Adipose tissue (tissue), 3 donors: Measurements from ENCODE around the gene C19orf38. TPM values are rescaled to one million over a fixed set of nuclear protein-coding genes. Genes with fewer than 3 reads are reported as not detected.
"Not testable (repeated sequence)": the region's sequence is repeated elsewhere in the genome, so short reads cannot be mapped to it uniquely, and the experiment has no call there.

Experiments
- H3K27ac ChIP-seq: one replicate; pipeline ENCODE4 v1.5.1; 2013; ENCODE audit warnings: low read depth, low read length
- WGBS, 3 donors: extraction: QIAGEN DNeasy Blood & Tissue Kit; methylation state at CpG; one replicate each; pipeline ENCODE4 v1.1.7; 2013; 5-methylcytosine and 5-hydroxymethylcytosine counted together
- polyA plus RNA-seq, 3 donors: library from polyadenylated mRNA; stranded (reverse); fragments of 200-250 nt; gene quantifications; one replicate each; pipeline ENCODE4 v1.2.3, GENCODE V29; 2013
- donor health status: healthy with polysubstance abuse.
- donor health status: Bipolar disorder and iron deficiency.
- donor health status: healthy.

C19orf38 gene
- polyA plus RNA-seq, 3 donors, result 1.4 to 6.6 (median 6.4) TPM

GRCh38 chr19:10868872-10869547 is 20.8 kb downstream of the C19orf38 start:
- WGBS, 3 donors, result 92 to 94% (median 93%) methylated on average over 10 of the region's 10 CpGs
- no peak overlapping the region for H3K27ac ChIP-seq

GRCh38 chr19:10869872-10870311 is 21.7 kb downstream of the C19orf38 start:
- WGBS, 3 donors, result 94 to 97% (median 96%) methylated on average over 11 of the region's 11 CpGs

GRCh38 chr19:10870501-10870954 is 22.3 kb downstream of the C19orf38 start:
- H3K27ac ChIP-seq, result no peak overlapping the region
- WGBS, 3 donors, result 3 to 4% (median 4%) methylated on average over 19 to 22 of the region's 22 CpGs

More at GRCh38 chr19:10869872-10870311, 21.7 kb downstream of the C19orf38 start:
- not testable (repeated sequence) for H3K27ac ChIP-seq

- H3K27ac ChIP-seq, result no peak within 1 kb of the TSS
- WGBS, 3 donors, result 0 to 1% (median 0%) methylated on average over 48 to 91 of the region's 99 CpGs
Measured at GRCh38 chr19:10870955-10871603, 22.9 kb downstream of the C19orf38 start, which contains the start of gene CARM1. Gene CARM1 (plus strand): TSS chr19:10871553. CDS start chr19:10871703, 150 bp downstream.

DNA sequence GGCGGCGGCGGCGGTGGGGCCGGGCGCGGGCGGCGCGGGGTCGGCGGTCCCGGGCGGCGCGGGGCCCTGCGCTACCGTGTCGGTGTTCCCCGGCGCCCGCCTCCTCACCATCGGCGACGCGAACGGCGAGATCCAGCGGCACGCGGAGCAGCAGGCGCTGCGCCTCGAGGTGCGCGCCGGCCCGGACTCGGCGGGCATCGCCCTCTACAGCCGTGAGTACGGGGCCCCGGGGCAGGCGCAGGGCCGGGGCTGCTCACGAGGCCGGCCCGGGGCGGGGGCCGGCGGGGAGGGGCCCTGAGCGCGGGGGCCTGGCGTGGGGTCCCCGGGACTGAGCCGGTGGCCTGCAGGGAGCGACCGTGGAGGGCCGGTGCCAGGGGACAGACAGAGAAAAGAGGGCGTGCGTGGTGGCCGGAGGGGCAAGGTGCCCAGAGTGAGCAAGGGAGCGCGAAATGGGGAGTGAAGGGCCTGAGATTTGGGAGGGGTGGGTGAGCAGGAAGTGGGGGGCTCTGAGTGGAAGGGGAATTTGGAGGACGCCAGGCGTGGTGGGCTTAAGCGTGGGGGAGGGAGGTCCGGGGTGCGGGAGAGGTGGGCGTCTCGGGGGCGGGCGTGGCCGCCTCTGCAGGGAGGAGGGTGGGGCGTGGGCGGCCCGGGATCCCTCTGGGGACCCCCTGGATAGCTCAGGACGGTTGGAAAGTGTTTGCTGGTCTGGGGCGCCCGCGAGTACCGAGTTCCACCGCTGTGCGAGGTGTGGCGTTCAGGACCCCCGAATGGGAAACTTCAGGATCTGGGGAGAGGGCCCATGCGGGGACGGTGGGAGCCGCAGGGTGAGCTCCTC is 23.7 kb downstream of the C19orf38 start:
- no peak overlapping the region for H3K27ac ChIP-seq
- WGBS, 3 donors, result 1% methylated on average over 77 to 90 of the region's 90 CpGs

GRCh38 chr19:10872546-10873107 is 24.4 kb downstream of the C19orf38 start:
- 12 to 18% (median 14%) methylated on average over 16 of the region's 16 CpGs for WGBS, 3 donors
- no peak overlapping the region for H3K27ac ChIP-seq

DNA sequence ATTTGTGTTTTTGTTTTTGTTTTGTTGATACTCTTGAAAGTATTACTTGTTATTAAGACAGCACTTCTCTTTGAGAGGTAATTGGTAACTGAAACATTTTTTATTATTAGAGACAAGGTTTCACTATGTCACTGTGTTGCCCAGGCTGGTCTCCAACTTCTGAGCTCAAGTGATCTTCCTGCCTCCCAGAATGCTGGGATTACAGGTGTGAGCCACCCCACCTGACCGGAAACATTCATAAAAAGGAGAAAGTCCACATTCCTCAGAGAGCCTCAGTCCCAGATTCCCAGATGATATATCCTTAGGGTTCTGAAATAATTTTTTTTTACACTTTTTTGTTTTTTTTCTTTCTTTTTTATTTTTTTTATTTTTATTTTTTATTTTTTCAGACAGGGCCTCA is 25.8 kb downstream of the C19orf38 start:
- H3K27ac ChIP-seq, result no peak overlapping the region
- WGBS, 3 donors, result 92 to 97% (median 93%) methylated on average over 1 of the region's 1 CpG

DNA sequence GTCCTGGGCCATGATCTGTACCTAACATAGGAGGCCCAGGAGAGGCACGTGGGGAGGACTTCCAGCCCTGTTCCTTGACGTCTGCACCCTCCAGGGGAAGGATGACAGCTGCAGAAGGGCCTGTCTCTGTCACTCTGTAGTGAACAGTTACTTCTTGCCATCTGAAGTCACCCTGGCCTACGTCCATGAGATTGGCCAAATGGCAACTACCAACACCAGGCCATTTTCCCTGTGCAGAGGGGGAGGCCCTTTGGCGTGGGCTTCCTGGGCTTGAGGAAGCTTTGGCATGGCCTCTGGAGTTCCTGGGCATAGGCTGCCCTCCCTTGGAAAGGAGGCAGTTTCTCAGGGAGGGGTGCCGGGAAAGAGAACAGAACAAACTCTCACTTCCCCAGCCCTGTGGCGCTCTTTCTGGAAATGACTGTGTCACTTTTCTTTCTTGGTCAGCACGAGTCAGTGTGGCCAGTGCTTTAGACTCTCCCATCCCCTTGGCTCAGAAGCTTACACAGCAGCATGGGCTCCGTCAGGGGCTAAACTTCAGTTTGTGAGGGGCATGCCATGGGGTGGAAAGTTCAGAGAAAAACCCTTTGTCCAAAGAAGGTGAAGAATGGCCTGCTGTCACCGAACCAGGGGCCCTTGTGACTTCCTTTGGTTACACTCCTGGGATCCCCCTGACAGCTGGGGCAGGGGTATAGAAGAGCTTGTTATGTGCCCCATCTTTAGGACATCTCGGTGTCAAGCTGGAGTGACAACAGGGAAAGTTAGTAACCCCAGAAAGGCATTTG is 28.4 kb downstream of the C19orf38 start:
- no peak overlapping the region for H3K27ac ChIP-seq
- 63 to 67% (median 66%) methylated on average over 10 of the region's 10 CpGs for WGBS, 3 donors

DNA sequence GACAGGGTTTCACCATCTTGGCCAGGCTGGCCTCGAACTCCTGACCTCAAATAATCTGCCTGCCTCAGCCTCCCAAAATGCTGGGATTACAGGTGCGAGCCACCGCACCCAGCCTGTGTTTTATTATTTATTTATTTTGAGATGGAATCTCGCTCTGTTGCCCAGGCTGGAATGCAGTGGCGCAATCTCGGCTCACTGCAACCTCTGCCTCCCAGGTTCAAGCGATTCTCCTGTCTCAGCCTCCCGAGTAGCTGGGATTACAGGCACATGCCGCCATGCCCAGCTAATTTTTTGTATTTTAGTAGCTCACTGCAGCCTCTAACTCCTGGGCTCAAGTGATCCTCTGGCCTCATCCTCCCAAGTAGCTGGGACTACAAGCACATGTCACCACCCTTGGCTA is 29.4 kb downstream of the C19orf38 start:
- H3K27ac ChIP-seq, result not testable (repeated sequence)

GRCh38 chr19:10878253-10878652 is 30.0 kb downstream of the C19orf38 start:
- no peak overlapping the region for H3K27ac ChIP-seq
- WGBS, 3 donors, result 73 to 80% (median 80%) methylated on average over 3 of the region's 3 CpGs

More for the DNA sequence above, 29.4 kb downstream of the C19orf38 start:
- 95 to 96% (median 96%) methylated on average over 9 of the region's 9 CpGs for WGBS, 3 donors

- 75 to 78% (median 78%) methylated on average over 14 of the region's 14 CpGs for WGBS, 3 donors
- H3K27ac ChIP-seq, result no peak overlapping the region
Measured at GRCh38 chr19:10881403-10882107, 33.3 kb downstream of the C19orf38 start.

DNA sequence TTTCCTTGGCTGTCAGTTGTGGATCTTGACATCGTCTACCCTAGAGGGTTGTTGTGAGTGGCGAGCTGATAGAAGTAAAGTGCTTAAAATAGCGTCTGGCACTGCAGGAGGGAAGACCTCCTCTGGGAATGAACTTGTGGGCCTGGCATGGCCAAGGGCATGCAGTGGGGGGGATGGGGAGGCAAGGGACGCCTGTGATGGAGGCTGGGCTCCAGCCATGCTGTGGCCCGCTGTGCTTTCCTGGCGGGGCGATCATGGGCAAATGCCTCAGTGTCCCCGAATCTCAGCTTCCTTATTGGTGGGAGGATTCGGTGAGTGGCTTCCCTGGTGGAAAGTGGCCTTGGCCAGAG is 33.9 kb downstream of the C19orf38 start:
- no peak overlapping the region for H3K27ac ChIP-seq
- 79 to 85% (median 83%) methylated on average over 9 of the region's 9 CpGs for WGBS, 3 donors

- no peak overlapping the region for H3K27ac ChIP-seq
- 47 to 87% (median 53%) methylated on average over 2 of the region's 2 CpGs for WGBS, 3 donors
Measured at GRCh38 chr19:10884274-10884673, 36.1 kb downstream of the C19orf38 start.

DNA sequence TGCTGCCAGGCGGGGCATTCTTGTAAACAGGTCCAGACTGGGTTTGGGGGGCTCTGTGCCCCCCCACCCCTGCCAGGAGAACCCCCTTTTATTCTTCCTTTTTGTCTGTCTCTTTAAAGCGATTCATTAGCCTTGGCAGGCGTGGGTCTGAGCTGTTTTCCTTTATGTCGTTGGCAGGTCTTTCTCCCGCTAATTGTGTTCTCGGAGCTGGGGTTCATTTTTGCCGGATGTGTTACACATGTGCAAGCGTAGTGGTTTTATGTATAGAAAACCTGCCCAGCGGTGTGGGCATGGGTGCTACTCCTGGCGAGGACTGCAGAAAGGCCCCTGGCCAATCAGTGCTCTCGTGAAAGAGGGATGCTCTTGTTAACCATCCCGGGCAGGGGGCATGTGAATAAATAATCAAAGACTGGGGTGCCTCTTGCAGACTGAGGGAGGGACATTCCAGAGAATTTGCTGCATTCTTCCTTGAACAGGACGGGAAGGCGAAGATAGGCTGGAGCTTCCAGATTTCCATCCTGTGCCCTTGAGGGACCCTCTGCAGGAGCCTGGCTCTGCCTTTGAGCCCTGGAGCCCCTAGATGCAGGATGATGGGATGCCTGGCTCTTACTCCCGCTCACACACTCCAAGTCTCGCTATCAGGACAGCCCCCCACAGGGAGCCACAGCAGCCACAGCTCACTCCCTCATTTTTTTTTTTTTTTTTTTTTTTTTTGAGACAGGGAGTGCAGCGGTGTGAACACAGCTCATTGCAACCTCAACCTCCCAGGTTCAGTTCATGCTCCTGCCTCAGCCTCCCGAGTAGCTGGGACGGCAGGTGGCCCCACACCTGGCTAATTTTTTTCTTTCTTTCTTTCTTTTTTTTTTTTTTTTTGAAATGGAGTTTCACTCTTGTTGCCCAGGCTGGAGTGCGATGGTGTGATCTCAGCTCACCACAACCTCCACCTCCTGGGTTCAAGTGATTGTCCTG is 37.3 kb downstream of the C19orf38 start:
- H3K27ac ChIP-seq, result no peak overlapping the region
- WGBS, 3 donors, result 77 to 84% (median 77%) methylated on average over 20 of the region's 20 CpGs

GRCh38 chr19:10887616-10888367 is 39.6 kb downstream of the C19orf38 start:
- 83 to 88% (median 83%) methylated on average over 9 of the region's 9 CpGs for WGBS, 3 donors
- no peak overlapping the region for H3K27ac ChIP-seq

- H3K27ac ChIP-seq, result no peak overlapping the region
- 72 to 74% (median 73%) methylated on average over 13 of the region's 13 CpGs for WGBS, 3 donors
Measured at GRCh38 chr19:10888421-10888866, 40.2 kb downstream of the C19orf38 start.
